BLaER1 (cell line): ENCODE measurements around the gene KCNIP4.

ENCODE experiments used
- H3K27ac ChIP-seq: shearing (Covaris generic); formaldehyde crosslinking; 2 replicates; pipeline ENCODE4 v1.8.1; 2022
- H3K27me3 ChIP-seq: shearing (Covaris generic); formaldehyde crosslinking; 2 replicates; pipeline ENCODE4 v1.8.1; 2022
- H3K36me3 ChIP-seq: shearing (Covaris generic); formaldehyde crosslinking; 2 replicates; pipeline ENCODE4 v1.8.1; 2022
- H3K4me1 ChIP-seq: shearing (Covaris generic); formaldehyde crosslinking; 2 replicates; pipeline ENCODE4 v1.8.1; 2022
- H3K4me2 ChIP-seq: shearing (Covaris generic); formaldehyde crosslinking; 2 replicates; pipeline ENCODE4 v1.8.1; 2022
- H3K4me3 ChIP-seq: shearing (Covaris generic); formaldehyde crosslinking; 2 replicates; pipeline ENCODE4 v1.8.1; 2022
- H3K9ac ChIP-seq: shearing (Covaris generic); formaldehyde crosslinking; 2 replicates; pipeline ENCODE4 v1.8.1; 2022
- H3K9me3 ChIP-seq: shearing (Covaris generic); formaldehyde crosslinking; 2 replicates; pipeline ENCODE4 v1.8.1; 2022
- H4K20me1 ChIP-seq: shearing (Covaris generic); formaldehyde crosslinking; 2 replicates; pipeline ENCODE4 v1.8.1; 2022
- Cebpa-rat ChIP-seq: shearing (Covaris generic); IDR thresholded peaks from 2 replicates; pipeline ENCODE4 v1.8.1; 2022

Gene KCNIP4

DNA sequence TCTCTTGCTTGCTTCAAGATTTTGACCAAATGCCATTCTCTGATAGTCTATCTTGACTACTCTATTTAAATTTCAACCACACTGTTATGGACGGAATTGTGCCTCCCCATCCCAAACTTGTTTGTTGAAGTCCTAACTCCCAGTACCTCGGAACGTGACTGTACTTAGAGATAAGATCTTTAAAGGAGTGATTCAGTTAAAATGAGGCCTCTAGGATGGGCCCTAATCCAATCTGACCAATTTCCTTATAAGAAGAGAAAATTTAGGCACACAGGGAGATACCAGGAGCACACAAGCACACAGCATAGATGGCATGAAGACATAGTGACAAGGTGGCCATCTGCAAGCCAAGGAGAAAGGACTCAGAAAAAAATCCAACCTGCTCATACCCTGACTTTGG, 269.9 kb downstream of the KCNIP4 start:
- H3K4me2 ChIP-seq: no peak overlapping the region

DNA sequence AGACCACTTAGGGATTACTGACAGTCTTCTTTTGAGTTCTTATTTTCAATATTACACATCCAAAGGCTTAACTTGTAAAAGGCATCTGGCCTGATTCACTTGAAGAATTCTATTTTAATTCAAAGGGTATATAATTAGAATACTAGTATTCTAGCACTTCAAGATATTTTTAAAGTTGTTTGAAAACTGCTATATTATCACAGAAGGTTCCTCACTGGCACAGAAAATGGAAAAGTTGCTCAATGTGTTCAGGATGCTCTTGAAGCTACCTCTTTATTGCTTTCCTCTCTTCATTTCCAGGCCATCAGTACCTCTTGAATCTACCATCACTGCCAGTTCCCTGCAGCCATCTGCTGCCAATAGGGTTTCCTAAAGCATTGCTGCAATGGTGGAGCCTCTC, 271.4 kb downstream of the KCNIP4 start:
- H3K4me2 ChIP-seq: no peak overlapping the region
- no peaks in the 10 kb centered on the region for H4K20me1 ChIP-seq
- no peaks in the 10 kb centered on the region for H3K4me1 ChIP-seq
- H3K27me3 ChIP-seq: no peaks in the 10 kb centered on the region
- no peak overlapping the region for H3K9ac ChIP-seq
- no peak for TF ChIP-seq Cebpa-rat
- no peaks in the 10 kb centered on the region for H3K9me3 ChIP-seq
- H3K36me3 ChIP-seq: no peaks in the 10 kb centered on the region
- no peak overlapping the region for H3K27ac ChIP-seq
- no peak overlapping the region for H3K4me3 ChIP-seq

More for the DNA sequence above, 269.9 kb downstream of the KCNIP4 start:
- no peaks in the 10 kb centered on the region for H3K36me3 ChIP-seq
- no peaks in the 10 kb centered on the region for H3K9me3 ChIP-seq
- no peak for TF ChIP-seq Cebpa-rat
- H3K9ac ChIP-seq: no peak overlapping the region
- no peak overlapping the region for H3K4me3 ChIP-seq
- H3K27me3 ChIP-seq: no peaks in the 10 kb centered on the region
- no peaks in the 10 kb centered on the region for H4K20me1 ChIP-seq
- no peak overlapping the region for H3K27ac ChIP-seq
- H3K4me1 ChIP-seq: no peaks in the 10 kb centered on the region

DNA sequence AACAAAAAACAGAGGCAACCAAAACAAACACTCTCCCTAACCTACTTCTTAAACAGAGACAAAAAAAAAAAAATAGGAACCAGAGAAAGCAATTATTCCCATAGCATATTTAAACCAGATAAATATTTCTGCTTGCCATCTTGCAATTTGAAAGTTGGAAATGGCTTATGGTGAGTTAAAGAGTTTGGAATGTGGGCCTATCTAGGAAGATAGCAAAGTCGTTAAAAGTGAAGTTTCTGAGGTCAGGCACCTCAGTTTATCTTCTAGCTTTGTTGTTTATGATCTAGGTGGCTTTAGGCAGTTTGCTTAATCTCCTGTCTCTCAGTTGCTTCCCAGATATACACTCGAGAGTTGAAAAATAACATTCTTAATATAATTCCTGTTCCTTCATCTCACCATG, 284.2 kb downstream of the KCNIP4 start:
- H3K9me3 ChIP-seq: no peaks in the 10 kb centered on the region
- H3K27me3 ChIP-seq: no peaks in the 10 kb centered on the region
- H4K20me1 ChIP-seq: no peaks in the 10 kb centered on the region
- H3K4me2 ChIP-seq: no peak overlapping the region
- no peaks in the 10 kb centered on the region for H3K36me3 ChIP-seq
- no peak overlapping the region for H3K27ac ChIP-seq
- no peak overlapping the region for H3K4me3 ChIP-seq
- TF ChIP-seq Cebpa-rat: no peak
- H3K4me1 ChIP-seq: no peaks in the 10 kb centered on the region
- H3K9ac ChIP-seq: no peak overlapping the region

DNA sequence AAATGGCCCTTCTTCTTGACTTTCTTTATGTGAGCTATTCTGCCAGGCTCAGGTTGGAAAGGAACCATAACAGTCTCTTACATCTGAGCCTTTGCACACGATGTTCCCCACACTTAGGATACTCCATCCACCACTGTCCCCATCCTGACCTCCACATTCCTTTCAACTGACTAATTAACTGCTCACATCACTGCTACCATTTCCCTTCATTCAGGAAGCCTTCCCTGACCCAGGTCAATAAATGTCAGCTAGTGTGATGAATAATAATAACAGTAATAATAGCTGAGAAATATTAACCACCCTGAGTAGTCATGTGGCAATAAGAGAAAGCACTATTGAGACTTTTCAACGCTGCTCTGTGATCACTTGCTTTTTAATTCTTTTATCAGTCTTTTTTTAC, 291.7 kb downstream of the KCNIP4 start:
- Histone ChIP-seq H3K27me3 (no peaks in the 10 kb centered on the region), H3K4me1 (no peaks in the 10 kb centered on the region), H3K36me3 (no peaks in the 10 kb centered on the region), H4K20me1 (no peaks in the 10 kb centered on the region), H3K4me2 (no peak overlapping the region), H3K4me3 (no peak overlapping the region), H3K9me3 (no peaks in the 10 kb centered on the region), H3K9ac (no peak overlapping the region), H3K27ac (no peak overlapping the region)
- no peak for TF ChIP-seq Cebpa-rat

DNA sequence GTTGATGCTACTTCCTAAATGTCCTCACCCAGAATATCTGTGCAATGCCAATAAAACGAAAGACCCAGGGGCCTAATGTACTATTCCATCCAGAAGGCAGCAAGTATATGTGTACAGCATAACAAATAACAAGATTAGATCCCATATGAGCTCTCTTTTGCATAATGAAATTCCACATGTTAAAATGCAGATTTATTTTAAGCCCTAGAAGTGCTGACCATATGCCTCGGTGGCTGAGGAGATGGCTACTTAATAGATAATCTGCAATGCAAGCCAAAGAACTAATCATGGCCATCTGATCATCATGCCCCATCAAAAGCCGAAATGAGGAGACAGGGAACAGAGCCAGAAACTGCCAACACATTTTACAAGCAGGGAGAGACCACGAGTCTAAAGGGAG, 293.5 kb downstream of the KCNIP4 start:
- TF ChIP-seq Cebpa-rat: no peak
- Histone ChIP-seq H3K4me1 (no peaks in the 10 kb centered on the region), H3K9me3 (no peaks in the 10 kb centered on the region), H3K36me3 (no peaks in the 10 kb centered on the region), H3K27me3 (no peaks in the 10 kb centered on the region), H3K9ac (no peak overlapping the region), H3K27ac (no peak overlapping the region), H3K4me3 (no peak overlapping the region), H4K20me1 (no peaks in the 10 kb centered on the region), H3K4me2 (no peak overlapping the region)

DNA sequence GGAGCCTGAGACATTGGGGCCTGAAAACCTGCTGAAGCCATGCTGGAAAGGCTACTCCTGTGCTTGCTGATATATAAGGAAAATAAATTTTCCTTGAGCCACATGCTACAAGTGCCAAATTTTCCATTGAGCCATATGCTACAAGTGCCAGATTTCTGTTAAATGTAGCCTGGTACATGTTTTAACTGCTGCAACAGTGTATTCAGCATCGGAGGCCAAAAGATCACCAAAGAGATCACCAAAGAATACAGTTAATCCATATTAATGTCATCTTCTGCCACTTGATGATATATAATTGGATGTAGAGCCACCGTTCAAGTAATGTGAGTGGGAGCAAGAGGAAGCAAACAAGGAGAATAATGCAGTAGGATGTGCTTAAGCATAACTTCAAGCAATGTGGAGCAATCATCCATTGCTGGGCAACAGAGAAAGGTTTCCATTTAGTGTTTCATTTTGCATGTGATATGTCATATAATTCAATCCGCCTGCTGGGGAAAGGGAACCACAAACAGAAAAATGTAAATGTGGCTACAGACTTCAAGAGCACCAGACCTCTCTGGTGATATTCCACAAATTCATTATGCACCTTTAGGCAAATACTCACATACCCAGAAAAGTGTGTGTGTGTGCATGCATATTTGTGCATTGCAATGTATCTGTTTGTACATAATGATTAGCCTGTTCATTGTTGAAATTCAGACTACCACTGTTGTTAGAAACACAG, 295.9 kb downstream of the KCNIP4 start:
- Histone ChIP-seq H3K9ac (no peak overlapping the region), H3K9me3 (no peaks in the 10 kb centered on the region), H3K4me1 (no peaks in the 10 kb centered on the region), H3K36me3 (no peaks in the 10 kb centered on the region), H3K27ac (no peak overlapping the region), H3K27me3 (no peaks in the 10 kb centered on the region), H3K4me2 (no peak overlapping the region), H3K4me3 (no peak overlapping the region), H4K20me1 (no peaks in the 10 kb centered on the region)
- no peak for TF ChIP-seq Cebpa-rat

DNA sequence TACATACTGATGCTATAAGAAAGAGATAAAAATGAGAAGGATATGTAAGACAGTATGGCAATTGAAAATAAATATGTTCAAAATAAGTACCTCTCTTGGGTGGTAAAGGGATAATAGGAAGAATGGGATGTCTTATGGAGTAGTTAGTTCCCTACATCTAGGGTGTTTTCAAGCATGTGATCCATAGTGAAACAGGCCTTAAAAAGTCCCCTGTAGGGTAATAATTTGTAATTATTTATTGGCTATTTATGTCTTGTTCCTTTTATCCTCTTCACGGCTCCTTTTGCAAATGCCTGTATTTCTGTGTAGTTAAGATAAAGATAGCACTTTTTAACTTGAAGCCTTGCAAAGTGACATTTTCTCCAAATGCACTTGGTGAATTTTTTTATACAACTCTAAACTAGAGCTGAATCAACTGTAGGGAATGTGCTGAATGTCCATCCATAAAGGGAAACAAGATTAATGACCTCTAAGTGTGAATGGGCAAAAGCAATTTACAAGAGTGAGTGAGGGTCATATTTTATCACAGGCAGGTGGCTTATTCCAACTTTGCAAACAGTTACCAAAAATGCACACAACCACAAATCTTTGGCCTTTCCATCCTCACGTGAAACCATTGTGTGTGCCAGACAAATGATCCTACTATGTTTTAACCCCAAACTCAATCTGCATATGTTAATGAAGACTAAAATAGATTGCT, 299.0 kb downstream of the KCNIP4 start:
- no peaks in the 10 kb centered on the region for H3K27me3 ChIP-seq
- H3K4me3 ChIP-seq: no peak overlapping the region

DNA sequence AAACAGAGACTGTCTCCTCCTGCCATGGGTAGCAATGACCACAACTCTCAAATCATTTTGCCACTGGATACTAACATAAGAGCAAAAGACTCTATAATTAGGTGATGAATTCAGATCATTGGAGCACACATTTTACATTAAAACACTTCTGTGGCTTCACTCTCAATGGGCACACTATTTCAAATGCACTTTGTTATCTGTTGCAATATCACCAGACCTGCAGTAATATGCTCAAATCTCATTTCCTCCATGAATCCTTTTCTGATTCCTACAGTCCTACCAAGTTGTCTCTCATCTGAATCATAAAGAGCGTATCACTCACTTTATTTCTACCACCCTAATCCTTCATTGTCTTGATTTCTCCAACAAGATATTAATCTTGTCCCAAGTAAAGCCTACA, 302.8 kb downstream of the KCNIP4 start:
- H3K4me3 ChIP-seq: no peak overlapping the region
- H3K4me1 ChIP-seq: no peaks in the 10 kb centered on the region
- no peaks in the 10 kb centered on the region for H3K36me3 ChIP-seq
- H3K27me3 ChIP-seq: no peaks in the 10 kb centered on the region
- no peak overlapping the region for H3K4me2 ChIP-seq
- no peaks in the 10 kb centered on the region for H3K9me3 ChIP-seq
- no peak for TF ChIP-seq Cebpa-rat
- no peaks in the 10 kb centered on the region for H4K20me1 ChIP-seq
- H3K27ac ChIP-seq: no peak overlapping the region
- no peak overlapping the region for H3K9ac ChIP-seq

More for the DNA sequence above, 299.0 kb downstream of the KCNIP4 start:
- Histone ChIP-seq H4K20me1 (no peaks in the 10 kb centered on the region), H3K4me2 (no peak overlapping the region), H3K9ac (no peak overlapping the region), H3K27ac (no peak overlapping the region), H3K4me1 (no peaks in the 10 kb centered on the region), H3K36me3 (no peaks in the 10 kb centered on the region), H3K9me3 (no peaks in the 10 kb centered on the region)
- no peak for TF ChIP-seq Cebpa-rat

DNA sequence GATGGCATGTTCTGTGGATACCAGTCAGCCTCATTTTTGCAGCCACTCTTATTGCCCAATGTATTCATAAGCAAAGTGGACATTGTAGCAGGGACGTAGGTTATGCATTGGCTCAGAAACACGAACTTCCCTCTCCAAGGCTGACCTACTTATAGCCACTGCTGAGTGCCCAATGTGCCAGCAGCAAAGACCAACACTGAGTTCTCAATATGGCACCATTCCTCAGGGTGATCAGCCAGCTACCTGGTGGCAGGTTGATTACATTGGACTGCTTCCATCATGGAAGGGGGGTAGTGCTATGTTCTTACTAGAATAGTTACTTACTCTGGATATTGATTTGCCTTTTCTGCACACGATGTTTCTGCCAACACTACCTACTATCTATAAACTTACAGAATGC, 306.9 kb downstream of the KCNIP4 start:
- TF ChIP-seq Cebpa-rat: no peak
- no peaks in the 10 kb centered on the region for H3K9me3 ChIP-seq
- H3K36me3 ChIP-seq: no peaks in the 10 kb centered on the region
- H4K20me1 ChIP-seq: no peaks in the 10 kb centered on the region
- H3K4me1 ChIP-seq: no peaks in the 10 kb centered on the region
- H3K27me3 ChIP-seq: no peaks in the 10 kb centered on the region
- no peak overlapping the region for H3K4me2 ChIP-seq
- no peak overlapping the region for H3K4me3 ChIP-seq
- no peak overlapping the region for H3K27ac ChIP-seq
- no peak overlapping the region for H3K9ac ChIP-seq

DNA sequence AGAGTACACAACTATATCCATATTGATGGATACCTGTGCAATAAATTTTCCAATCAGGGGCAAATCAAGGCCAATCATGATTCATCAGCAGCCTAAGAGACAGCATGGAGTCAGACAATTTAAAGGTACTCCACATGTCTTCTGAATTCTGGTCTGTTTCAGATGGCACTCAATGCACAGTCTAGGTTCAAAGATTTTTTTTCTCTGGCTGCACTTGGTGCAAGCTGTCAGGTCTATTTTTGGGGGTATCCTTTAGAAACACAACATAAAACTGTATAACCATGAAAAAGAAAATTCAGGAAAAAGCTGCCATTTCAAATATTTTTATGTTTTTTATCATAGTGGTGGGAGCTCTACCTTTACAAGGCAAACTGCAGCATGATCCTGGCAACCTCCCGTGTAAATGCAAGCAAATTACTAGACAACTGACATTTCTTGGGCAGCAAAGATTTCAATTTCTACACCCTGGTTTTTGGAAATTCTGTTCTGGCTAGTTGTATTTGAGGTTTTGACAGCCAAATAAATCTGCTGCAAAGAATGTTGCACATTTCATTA, 310.3 kb downstream of the KCNIP4 start:
- H3K4me3 ChIP-seq: no peak overlapping the region
- no peak overlapping the region for H3K27ac ChIP-seq
- no peak for TF ChIP-seq Cebpa-rat
- no peaks in the 10 kb centered on the region for H4K20me1 ChIP-seq
- no peaks in the 10 kb centered on the region for H3K9me3 ChIP-seq
- H3K4me1 ChIP-seq: no peaks in the 10 kb centered on the region
- H3K9ac ChIP-seq: no peak overlapping the region
- H3K36me3 ChIP-seq: no peaks in the 10 kb centered on the region
- no peaks in the 10 kb centered on the region for H3K27me3 ChIP-seq
- no peak overlapping the region for H3K4me2 ChIP-seq
